Liver (tissue), 9 donors: Measurements from ENCODE around the gene FAHD2A. TPM values are rescaled to one million over a fixed set of nuclear protein-coding genes. Genes with fewer than 3 reads are reported as not detected.

Experiments
- DNase-seq: peaks from one replicate; pipeline ENCODE4 v3.0.0-alpha.2; 2017; ENCODE audit warnings: low spot score
- H3K27ac ChIP-seq, 2 donors: one replicate each; pipeline ENCODE4 v1.7.0; 2013; ENCODE audit warnings: inconsistent platforms in 2 of 2, low read length in 2 of 2, control low read depth in 1 of 2, low read depth in 1 of 2, mild to moderate bottlenecking in 1 of 2
- H3K27me3 ChIP-seq, 4 donors: one replicate each; pipeline versions ENCODE4 v1.6.1 to v1.7.0; 2013; ENCODE audit warnings: low read length in 3 of 4, inconsistent platforms in 1 of 4, mild to moderate bottlenecking in 1 of 4, moderate library complexity in 1 of 4; ENCODE audit not compliant: control insufficient read depth in 4 of 4, insufficient read depth in 4 of 4
- H3K36me3 ChIP-seq, 4 donors: one replicate each; pipeline versions ENCODE4 v1.6.1 to v1.7.0; 2013; ENCODE audit warnings: low read length in 3 of 4, mild to moderate bottlenecking in 3 of 4, low read depth in 1 of 4, moderate library complexity in 1 of 4; ENCODE audit not compliant: control insufficient read depth in 4 of 4, insufficient read depth in 3 of 4
- H3K4me1 ChIP-seq, 4 donors: one replicate each; pipeline versions ENCODE4 v1.6.1 to v1.7.0; 2013; ENCODE audit warnings: low read length in 3 of 4, mild to moderate bottlenecking in 3 of 4, moderate library complexity in 1 of 4; ENCODE audit not compliant: control insufficient read depth in 4 of 4, insufficient read depth in 4 of 4
- H3K4me3 ChIP-seq, 3 donors: one replicate each; pipeline versions ENCODE4 v1.6.1 to v1.7.0; 2013; ENCODE audit warnings: low read length in 3 of 3, control low read depth in 1 of 3, low read depth in 1 of 3, mild to moderate bottlenecking in 1 of 3
- H3K9ac ChIP-seq, 2 donors: one replicate each; pipeline ENCODE4 v1.7.0; 2013; ENCODE audit warnings: low read length in 2 of 2, mild to moderate bottlenecking in 2 of 2, moderate library complexity in 2 of 2, control low read depth in 1 of 2, low read depth in 1 of 2
- H3K9me3 ChIP-seq, 4 donors: one replicate each; pipeline versions ENCODE4 v1.6.1 to v1.7.0; 2013; ENCODE audit warnings: low read length in 3 of 4; ENCODE audit not compliant: control insufficient read depth in 4 of 4
- ATF3 ChIP-seq: IDR thresholded peaks from 2 replicates; pipeline ENCODE4 v1.6.1; 2016; ENCODE audit warnings: antibody characterized with exemption
- CTCF ChIP-seq: fragments of 150-350 bp; IDR thresholded peaks from 2 replicates; pipeline ENCODE4 v1.5.1; 2017; ENCODE audit warnings: improper control_type of control experiment, low read depth, low read length; ENCODE audit not compliant: missing input control
- FOXA1 ChIP-seq: IDR thresholded peaks from 2 replicates; pipeline ENCODE4 v1.6.1; 2016; ENCODE audit warnings: antibody characterized with exemption
- FOXA2 ChIP-seq: IDR thresholded peaks from 2 replicates; pipeline ENCODE4 v1.6.1; 2016; ENCODE audit warnings: antibody characterized with exemption
- HNF4G ChIP-seq: IDR thresholded peaks from 2 replicates; pipeline ENCODE4 v1.6.1; 2016; ENCODE audit warnings: antibody characterized with exemption
- JUND ChIP-seq, 2 donors: IDR thresholded peaks; 2 replicates each; pipeline ENCODE4 v1.6.1; 2016; ENCODE audit warnings: antibody characterized with exemption in 2 of 2
- MAX ChIP-seq: IDR thresholded peaks from 2 replicates; pipeline ENCODE4 v1.6.1; 2016; ENCODE audit warnings: antibody characterized with exemption
- NR2F2 ChIP-seq: IDR thresholded peaks from 2 replicates; pipeline ENCODE4 v1.6.1; 2016; ENCODE audit warnings: antibody characterized with exemption
- RAD21 ChIP-seq, 2 donors: IDR thresholded peaks; 2 replicates each; pipeline ENCODE4 v1.6.1; 2016; ENCODE audit warnings: antibody characterized with exemption in 2 of 2, mild to moderate bottlenecking in 2 of 2
- REST ChIP-seq: IDR thresholded peaks from 2 replicates; pipeline ENCODE4 v1.6.1; 2016; ENCODE audit warnings: antibody characterized with exemption, mild to moderate bottlenecking
- RXRA ChIP-seq, 2 donors: IDR thresholded peaks; 2 replicates each; pipeline ENCODE4 v1.6.1; 2017 to 2018; ENCODE audit warnings: antibody characterized with exemption in 2 of 2, mild to moderate bottlenecking in 1 of 2
- SP1 ChIP-seq: IDR thresholded peaks from 2 replicates; pipeline ENCODE4 v1.6.1; 2018; ENCODE audit warnings: antibody characterized with exemption, mild to moderate bottlenecking
- TAF1 ChIP-seq: conservative IDR thresholded peaks from 2 replicates; pipeline ENCODE4 v1.6.1; 2016; ENCODE audit warnings: antibody characterized with exemption, mild to moderate bottlenecking
- YY1 ChIP-seq: IDR thresholded peaks from 2 replicates; pipeline ENCODE4 v1.6.1; 2016; ENCODE audit warnings: antibody characterized with exemption, mild to moderate bottlenecking
- ZBTB33 ChIP-seq: IDR thresholded peaks from 2 replicates; pipeline ENCODE4 v1.6.1; 2016; ENCODE audit warnings: antibody characterized with exemption
- WGBS: extraction: QIAGEN DNeasy Blood & Tissue Kit; methylation state at CpG from one replicate; pipeline ENCODE4 v1.1.7; 2013; 5-methylcytosine and 5-hydroxymethylcytosine counted together
- polyA plus RNA-seq, 2 donors: library from polyadenylated mRNA; stranded (reverse) in 1 of 2; unstranded in 1 of 2; fragments of 200-250 nt in 1 of 2; fragments of >200 nt in 1 of 2; fragmentation: Nextera tagmentation in 1 of 2; extraction: Ambion mirVana in 1 of 2; gene quantifications; one replicate each; pipeline versions ENCODE4 v1.2.1 to v1.2.3, GENCODE V29; 2013 to 2015
- total RNA-seq, 2 donors: library from RNA; depleted of rRNA; stranded (reverse); fragments of >200 nt; gene quantifications; one replicate each; pipeline ENCODE4 v1.2.3, GENCODE V29; 2014
- donor health status: healthy.
- donor health status: healthy.
- donor health status: healthy.
- donor health status: healthy.
- donor health status: healthy.

The FAHD2A gene
- total and polyA plus RNA-seq, 4 donors: 20.1 to 105 (median 69.3) TPM

GRCh38 chr2:95388091-95388692, 14.3 kb upstream of the FAHD2A start (continued):
- no peak for TF ChIP-seq REST
- TF ChIP-seq YY1: no peak
- TF ChIP-seq FOXA2: no peak
- no peak for TF ChIP-seq JUND (IDR thresholded peaks at IDR 0.05)
- no peak for TF ChIP-seq TAF1
- TF ChIP-seq NR2F2: no peak
- TF ChIP-seq ATF3: no peak
- no peak for TF ChIP-seq MAX
- no peak for TF ChIP-seq FOXA1
- no peak for TF ChIP-seq RXRA (IDR thresholded peaks at IDR 0.05)
- no peak for TF ChIP-seq RAD21 (IDR thresholded peaks at IDR 0.05)

- TF ChIP-seq TAF1 (no peak), SP1 (no peak), NR2F2 (no peak), YY1 (no peak), HNF4G (no peak), ATF3 (no peak), JUND (IDR thresholded peaks at IDR 0.05) (no peak), MAX (no peak), CTCF (no peak), ZBTB33 (no peak)
- H3K27ac ChIP-seq: no peak overlapping the region
- no peaks in the 10 kb centered on the region for H3K27me3 ChIP-seq
- H3K9me3 ChIP-seq: no peaks in the 10 kb centered on the region
- no peaks in the 10 kb centered on the region for H3K36me3 ChIP-seq
- no peak overlapping the region for H3K9ac ChIP-seq
- H3K4me3 ChIP-seq: no peak overlapping the region
- H3K4me1 ChIP-seq: peaks cover 26 to 66% (median 54%) of the 10 kb centered on the region in 4 donors
- no peak for DNase-seq
- WGBS: 74% methylated on average over 15 of the region's 15 CpGs
These were observed 13.7 kb upstream of the FAHD2A start for GRCh38 chr2:95388856-95389244.
